ENCODE measurements around the gene SCAF1.

The SCAF1 gene

GRCh38 chr19:49660338-49660961, 18.4 kb downstream of the SCAF1 start:
- Histone ChIP-seq H3K27ac (replicated peaks) (no peak overlapping the region), H3K27me3 (ENCODE audit: insufficient read depth, poor library complexity, severe bottlenecking) (no peaks in the 10 kb centered on the region), H3K4me3 (replicated peaks; ENCODE audit: insufficient read depth, low read length) (no peak overlapping the region)
- TF ChIP-seq REST (IDR thresholded peaks at IDR 0.05; ENCODE audit: insufficient replicate concordance, low read depth) (no peak), POLR2AphosphoS5 (IDR thresholded peaks at IDR 0.05; ENCODE audit: low read depth) (peak; percentile 4; the same call in 1 of the 2 replicates)
- no peak for DNase-seq (ENCODE audit: low read depth in 1 of 2, low spot score in 1 of 2)

- TF ChIP-seq, protein P1, sequence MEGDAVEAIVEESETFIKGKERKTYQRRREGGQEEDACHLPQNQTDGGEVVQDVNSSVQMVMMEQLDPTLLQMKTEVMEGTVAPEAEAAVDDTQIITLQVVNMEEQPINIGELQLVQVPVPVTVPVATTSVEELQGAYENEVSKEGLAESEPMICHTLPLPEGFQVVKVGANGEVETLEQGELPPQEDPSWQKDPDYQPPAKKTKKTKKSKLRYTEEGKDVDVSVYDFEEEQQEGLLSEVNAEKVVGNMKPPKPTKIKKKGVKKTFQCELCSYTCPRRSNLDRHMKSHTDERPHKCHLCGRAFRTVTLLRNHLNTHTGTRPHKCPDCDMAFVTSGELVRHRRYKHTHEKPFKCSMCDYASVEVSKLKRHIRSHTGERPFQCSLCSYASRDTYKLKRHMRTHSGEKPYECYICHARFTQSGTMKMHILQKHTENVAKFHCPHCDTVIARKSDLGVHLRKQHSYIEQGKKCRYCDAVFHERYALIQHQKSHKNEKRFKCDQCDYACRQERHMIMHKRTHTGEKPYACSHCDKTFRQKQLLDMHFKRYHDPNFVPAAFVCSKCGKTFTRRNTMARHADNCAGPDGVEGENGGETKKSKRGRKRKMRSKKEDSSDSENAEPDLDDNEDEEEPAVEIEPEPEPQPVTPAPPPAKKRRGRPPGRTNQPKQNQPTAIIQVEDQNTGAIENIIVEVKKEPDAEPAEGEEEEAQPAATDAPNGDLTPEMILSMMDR (IDR thresholded peaks at IDR 0.05; ENCODE audit: insufficient read depth, low read length) = no peak
- TF ChIP-seq SPI1 (IDR thresholded peaks at IDR 0.05; ENCODE audit: borderline replicate concordance, low read depth) (no peak), REST (IDR thresholded peaks at IDR 0.05; ENCODE audit: insufficient replicate concordance, low read depth) (no peak), GABPA (IDR thresholded peaks at IDR 0.05; ENCODE audit: low read depth) (no peak), POLR2AphosphoS5 (IDR thresholded peaks at IDR 0.05; ENCODE audit: low read depth) (no peak)
- no peaks in the 10 kb centered on the region for H3K27me3 ChIP-seq (ENCODE audit: insufficient read depth, poor library complexity, severe bottlenecking)
- DNase-seq (ENCODE audit: low read depth in 1 of 2, low spot score in 1 of 2) = no peak
- no peak overlapping the region for H3K4me3 ChIP-seq (replicated peaks; ENCODE audit: insufficient read depth, low read length)
- H3K27ac ChIP-seq (replicated peaks) = no peak overlapping the region
These were observed 20.0 kb downstream of the SCAF1 start for GRCh38 chr19:49662011-49662410.

GRCh38 chr19:49663224-49663623, 21.2 kb downstream of the SCAF1 start:
- H3K27me3 ChIP-seq (ENCODE audit: insufficient read depth, poor library complexity, severe bottlenecking) = no peaks in the 10 kb centered on the region
- H3K4me3 ChIP-seq (replicated peaks; ENCODE audit: insufficient read depth, low read length) = no peak overlapping the region
- no peak overlapping the region for H3K27ac ChIP-seq (replicated peaks)
- no peak for TF ChIP-seq GABPA (IDR thresholded peaks at IDR 0.05; ENCODE audit: low read depth)
- no peak for TF ChIP-seq SPI1 (IDR thresholded peaks at IDR 0.05; ENCODE audit: borderline replicate concordance, low read depth)
- TF ChIP-seq POLR2AphosphoS5 (IDR thresholded peaks at IDR 0.05; ENCODE audit: low read depth) = no peak
- TF ChIP-seq REST (IDR thresholded peaks at IDR 0.05; ENCODE audit: insufficient replicate concordance, low read depth) = no peak
- TF ChIP-seq, protein P1 (IDR thresholded peaks at IDR 0.05; ENCODE audit: insufficient read depth, low read length) = no peak
- DNase-seq (ENCODE audit: low read depth in 1 of 2, low spot score in 1 of 2) = no peak
